ENCODE results near the gene CNNM4.

Gene CNNM4

GRCh38 chr2:96760986-96761832 is 507 bp downstream of the CNNM4 start:
- no peak for DNase-seq

- DNase-seq: no peak
Observed at GRCh38 chr2:96762529-96763311, 2.0 kb downstream of the CNNM4 start.

DNA sequence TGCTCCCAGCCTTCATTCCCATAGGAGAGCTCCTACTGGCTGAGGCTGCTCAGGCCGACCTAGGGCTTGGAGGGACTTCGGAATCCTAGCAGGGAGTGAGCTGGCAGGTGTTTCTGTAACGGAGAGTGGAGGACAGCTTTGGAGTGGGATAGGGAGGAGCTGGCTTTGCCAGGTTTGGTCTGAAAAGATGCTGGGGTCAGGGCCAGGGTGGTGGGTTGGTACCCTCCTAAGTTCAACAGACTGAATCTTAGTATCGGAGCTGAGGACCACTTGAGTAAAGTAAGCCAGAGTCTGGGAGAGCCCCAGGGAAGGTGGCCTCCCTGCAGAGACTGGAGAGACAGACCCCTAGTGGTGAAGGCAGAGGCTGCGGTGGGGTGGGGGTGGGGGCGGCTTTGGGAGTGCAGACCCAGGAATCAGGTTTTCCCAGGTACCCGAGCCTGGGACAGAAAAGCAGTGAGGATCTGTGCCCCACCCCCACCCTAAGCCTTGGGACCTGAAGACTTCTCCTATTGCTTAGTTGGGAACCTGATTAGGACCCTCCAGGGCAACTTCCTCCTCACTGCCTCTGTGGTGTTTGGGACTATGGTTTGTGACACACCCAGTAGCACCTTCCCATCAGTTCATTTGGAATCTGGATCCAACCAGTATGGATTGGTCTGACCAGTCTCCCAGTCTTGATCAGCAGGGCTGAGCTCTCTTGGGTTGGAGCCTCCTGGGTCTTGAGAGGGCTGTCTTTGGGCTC is 3.0 kb downstream of the CNNM4 start:
- DNase-seq: no peak

DNA sequence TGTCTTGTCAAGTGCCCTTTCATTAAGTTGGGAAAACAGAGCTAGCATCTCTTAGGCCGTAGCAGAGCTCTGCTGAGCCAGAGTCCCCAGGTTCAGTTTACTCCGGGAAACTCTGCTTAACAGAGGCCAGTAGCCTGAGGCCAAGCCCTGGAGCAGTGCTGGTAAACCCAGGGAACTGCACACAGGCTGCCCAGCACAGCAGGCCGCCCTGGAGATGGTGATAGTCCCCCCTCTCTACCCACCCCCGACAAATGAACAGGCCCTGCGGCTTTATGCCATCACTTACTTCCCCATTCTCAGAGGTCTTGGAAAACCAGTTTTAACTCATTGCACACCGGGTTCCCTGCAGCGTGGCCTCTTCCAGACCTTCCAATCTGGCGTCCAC is 3.5 kb downstream of the CNNM4 start:
- DNase-seq: no peak

GRCh38 chr2:96767135-96767871 is 6.6 kb downstream of the CNNM4 start:
- no peak for DNase-seq

GRCh38 chr2:96768083-96768561 is 7.4 kb downstream of the CNNM4 start:
- DNase-seq: no peak

DNA sequence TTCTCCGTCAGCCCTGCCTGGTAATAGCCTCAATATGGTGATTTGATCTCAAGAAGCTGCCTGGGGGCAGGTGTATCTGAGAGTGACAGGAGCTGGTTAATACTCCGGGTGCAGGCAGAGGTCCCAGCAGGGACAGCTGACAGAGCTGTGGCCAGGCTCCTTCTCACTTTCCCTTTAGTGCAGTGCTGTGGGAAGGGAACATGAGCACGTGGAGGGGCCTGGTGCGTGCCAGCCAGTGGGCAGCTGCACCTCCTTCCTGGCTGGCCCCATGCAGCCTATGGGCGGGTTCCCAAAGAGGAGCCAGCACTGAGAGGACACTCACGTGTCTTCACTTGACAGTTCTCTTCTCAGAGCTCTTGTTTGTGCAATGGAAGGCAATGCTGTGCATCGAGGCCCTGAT is 9.1 kb downstream of the CNNM4 start:
- no peak for DNase-seq

- no peak for DNase-seq
Observed at GRCh38 chr2:96770442-96771202, 9.9 kb downstream of the CNNM4 start.

GRCh38 chr2:96771796-96772618 is 11.3 kb downstream of the CNNM4 start:
- DNase-seq: no peak

DNA sequence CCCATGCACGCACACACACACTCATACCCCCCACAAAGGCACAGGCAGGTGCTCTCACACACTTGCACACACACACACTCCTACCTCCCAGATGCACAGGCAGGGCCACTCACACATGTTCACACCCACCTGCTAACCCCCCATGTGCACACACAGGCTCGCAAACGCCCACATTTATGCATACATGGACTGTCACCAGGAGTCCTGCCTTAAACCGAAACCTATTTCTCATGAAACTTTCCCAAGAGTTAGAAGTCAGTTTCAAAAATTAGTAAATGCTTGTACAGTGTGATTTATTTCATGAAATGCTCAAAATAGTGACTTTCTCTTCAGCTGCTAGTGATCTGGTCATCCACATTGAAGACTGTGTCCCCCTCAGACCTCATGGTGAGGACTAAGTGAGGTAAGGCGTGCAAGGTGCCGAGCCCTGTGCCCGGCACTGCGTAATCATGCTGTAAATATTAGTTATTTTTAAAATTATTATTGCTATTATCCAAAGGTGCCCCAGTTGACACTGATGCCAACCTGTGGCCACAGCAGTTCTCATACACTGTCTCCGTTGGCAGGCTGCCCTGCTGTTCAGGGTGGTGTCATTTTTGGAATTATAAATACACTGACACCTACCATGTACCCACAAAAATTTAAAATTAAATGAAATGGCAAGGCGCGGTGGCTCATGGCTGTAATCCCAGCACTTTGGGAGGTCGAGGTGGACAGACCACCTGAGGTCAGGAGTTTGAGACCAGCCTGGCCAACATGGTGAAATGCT is 12.4 kb downstream of the CNNM4 start:
- no peak for DNase-seq

DNA sequence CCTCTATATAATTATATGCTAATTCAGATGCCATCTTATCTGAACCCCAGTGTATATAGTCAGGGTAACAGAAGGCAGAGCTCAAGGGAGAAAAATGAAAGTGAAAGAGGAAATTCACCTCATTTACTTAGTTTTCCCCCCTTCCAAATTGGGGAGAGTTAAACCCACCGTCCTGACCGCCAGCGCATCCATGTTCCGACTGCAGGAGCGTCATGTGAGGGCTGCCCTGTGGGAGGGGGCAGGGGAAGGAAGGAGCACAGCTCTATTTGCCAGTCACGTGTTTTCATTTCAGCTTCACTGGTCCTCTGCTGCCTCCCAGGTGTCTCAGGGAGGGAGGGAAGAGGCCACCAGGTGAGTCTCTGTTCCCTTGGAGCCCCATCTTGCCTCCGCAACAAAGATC is 13.2 kb downstream of the CNNM4 start:
- DNase-seq: peak; percentile 28

DNA sequence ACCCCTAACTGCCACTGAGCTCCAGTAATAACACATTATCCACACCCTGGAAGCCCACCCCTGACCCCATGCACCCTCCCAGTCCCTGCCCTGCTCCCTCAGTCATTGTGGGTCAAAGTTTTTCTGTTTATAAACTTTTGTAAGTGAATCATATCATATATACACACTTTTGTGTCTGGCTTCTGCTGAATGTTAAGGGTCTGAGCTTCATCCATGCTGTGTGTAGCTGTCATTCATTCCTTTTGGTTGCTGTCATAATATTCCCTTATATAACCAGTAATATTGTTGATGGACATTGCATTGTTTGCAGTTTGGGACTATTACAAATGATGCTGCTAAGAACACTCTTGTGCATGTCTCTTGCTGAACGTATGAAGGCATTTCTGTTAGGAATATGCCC is 14.5 kb downstream of the CNNM4 start:
- no peak for DNase-seq

GRCh38 chr2:96783388-96783787 is 22.7 kb downstream of the CNNM4 start:
- DNase-seq: no peak

DNA sequence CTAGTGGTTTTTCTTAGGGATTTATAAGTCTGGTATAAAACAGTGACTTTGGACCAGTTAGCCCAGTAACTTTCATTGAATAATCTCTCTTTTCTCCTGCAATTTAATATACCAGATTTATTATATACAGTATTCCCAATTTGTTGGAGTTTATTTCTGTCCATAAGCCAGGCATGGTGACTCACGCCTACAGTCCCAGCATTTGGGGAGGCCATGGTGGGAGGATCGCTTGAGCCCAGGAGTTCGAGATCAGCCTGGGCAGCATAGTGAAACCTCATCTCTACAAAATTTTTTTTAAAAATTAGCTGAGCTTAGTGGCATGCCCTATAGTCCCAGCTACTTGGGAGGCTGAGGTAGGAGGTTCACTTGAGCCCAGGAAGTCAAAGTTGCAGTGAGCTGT is 26.7 kb downstream of the CNNM4 start:
- DNase-seq: no peak

- no peak for DNase-seq
Observed at GRCh38 chr2:96788442-96789244, 27.9 kb downstream of the CNNM4 start.

- no peak for DNase-seq
Observed at GRCh38 chr2:96789245-96789617, 28.5 kb downstream of the CNNM4 start.

DNA sequence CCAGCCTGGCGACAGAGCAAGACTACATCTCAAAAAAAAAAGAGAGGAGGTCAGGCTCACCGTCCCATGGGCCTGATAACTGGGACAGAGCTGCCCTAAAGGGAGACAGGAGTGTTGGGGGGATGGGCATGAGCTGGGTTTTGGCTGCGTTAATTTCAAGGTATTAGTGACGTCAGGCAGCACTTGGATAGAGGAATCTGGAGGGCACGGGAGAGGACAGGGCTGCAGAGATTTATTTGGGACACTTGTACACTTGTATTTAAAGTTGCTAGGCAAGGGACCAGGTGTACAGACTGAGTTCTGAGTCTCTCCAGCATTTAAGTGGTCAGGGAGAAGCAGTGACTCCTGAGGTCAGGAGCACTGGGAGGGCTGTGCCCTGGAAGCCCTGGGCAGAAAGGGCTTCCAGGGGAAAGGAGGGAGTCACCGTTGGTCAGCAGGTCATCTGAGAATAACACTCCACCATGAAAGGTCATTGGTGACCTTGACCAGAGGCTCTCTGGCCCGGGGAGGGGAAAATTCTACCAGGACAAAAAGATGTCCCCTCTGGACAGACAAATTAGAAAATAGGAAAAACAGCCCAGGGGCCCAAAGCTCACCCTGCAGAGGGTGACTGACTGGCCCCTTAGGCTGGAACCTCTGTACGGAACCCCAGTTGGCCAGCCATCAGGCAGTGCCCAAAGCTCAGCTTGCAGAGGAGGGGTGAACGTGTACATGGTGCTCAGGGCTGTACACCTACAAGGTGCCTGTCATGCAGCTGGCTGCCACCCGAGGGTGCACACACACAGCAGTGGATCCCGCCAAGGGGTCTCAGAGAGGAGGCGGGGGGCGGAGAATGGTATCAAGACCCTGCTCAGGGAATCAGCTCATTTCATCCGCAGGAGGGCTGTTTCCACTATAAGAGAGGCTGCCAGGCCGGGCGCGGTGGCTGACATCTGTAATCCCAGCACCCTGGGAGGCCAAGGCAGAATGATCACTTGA is 32.4 kb downstream of the CNNM4 start:
- DNase-seq: no peak

- no peak for DNase-seq
Observed at GRCh38 chr2:96795076-96795475, 34.4 kb downstream of the CNNM4 start.
